ENCODE measurements around the gene GALNT2.

Gene GALNT2

GRCh38 chr1:230136453-230137336 lies 69.7 kb downstream of the GALNT2 start:
- Histone ChIP-seq H3K9ac (ENCODE audit: low read length) (no peak overlapping the region), H3K4me3 (ENCODE audit: low read depth, low read length) (no peak overlapping the region), H3K36me3 (ENCODE audit: control insufficient read depth, insufficient read depth, low read length) (no peaks in the 10 kb centered on the region), H3K9me3 (ENCODE audit: control insufficient read depth, insufficient read depth, low read depth, low read length) (no peaks in the 10 kb centered on the region), H3K4me1 (ENCODE audit: control insufficient read depth, insufficient read depth, low read length) (peaks cover 23% of the 10 kb centered on the region), H3K27ac (ENCODE audit: low read depth, low read length) (no peak overlapping the region), H3K27me3 (ENCODE audit: control insufficient read depth, insufficient read depth, low read length) (no peaks in the 10 kb centered on the region)

DNA sequence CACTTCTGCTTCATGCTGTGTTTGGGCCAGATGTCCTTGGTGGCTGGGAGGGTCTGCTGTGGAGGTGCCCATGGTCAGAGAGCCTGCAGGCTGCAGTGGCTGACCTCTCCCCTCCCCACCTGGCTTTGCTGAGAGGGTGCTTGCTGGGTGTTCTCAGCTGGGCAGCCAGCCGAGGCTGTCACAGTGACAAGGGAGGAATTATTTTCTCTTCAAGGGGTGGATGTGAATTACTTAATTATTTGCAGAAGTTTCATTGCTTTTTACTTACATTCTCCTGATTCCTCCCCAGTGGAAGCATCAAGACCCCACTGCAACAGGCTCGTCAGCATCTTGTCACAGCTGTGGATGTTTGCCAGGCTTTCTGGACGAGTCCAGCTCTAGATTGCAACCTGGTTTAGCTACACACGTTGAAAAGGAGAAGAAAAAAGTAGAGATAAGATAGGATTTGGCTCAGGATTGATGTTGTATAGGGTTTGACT lies 70.3 kb downstream of the GALNT2 start:
- Histone ChIP-seq H3K27ac (ENCODE audit: low read depth, low read length) (no peak overlapping the region), H3K4me3 (ENCODE audit: low read depth, low read length) (no peak overlapping the region), H3K36me3 (ENCODE audit: control insufficient read depth, insufficient read depth, low read length) (no peaks in the 10 kb centered on the region), H3K9me3 (ENCODE audit: control insufficient read depth, insufficient read depth, low read depth, low read length) (no peaks in the 10 kb centered on the region), H3K27me3 (ENCODE audit: control insufficient read depth, insufficient read depth, low read length) (no peaks in the 10 kb centered on the region), H3K4me1 (ENCODE audit: control insufficient read depth, insufficient read depth, low read length) (peaks cover 29% of the 10 kb centered on the region), H3K9ac (ENCODE audit: low read length) (no peak overlapping the region)

- Histone ChIP-seq H3K9me3 (ENCODE audit: control insufficient read depth, insufficient read depth, low read depth, low read length) (no peaks in the 10 kb centered on the region), H3K9ac (ENCODE audit: low read length) (no peak overlapping the region), H3K27ac (ENCODE audit: low read depth, low read length) (no peak overlapping the region), H3K36me3 (ENCODE audit: control insufficient read depth, insufficient read depth, low read length) (no peaks in the 10 kb centered on the region), H3K4me1 (ENCODE audit: control insufficient read depth, insufficient read depth, low read length) (peaks cover 33% of the 10 kb centered on the region), H3K27me3 (ENCODE audit: control insufficient read depth, insufficient read depth, low read length) (no peaks in the 10 kb centered on the region), H3K4me3 (ENCODE audit: low read depth, low read length) (no peak overlapping the region)
These were observed 71.7 kb downstream of the GALNT2 start for GRCh38 chr1:230138561-230139239.

DNA sequence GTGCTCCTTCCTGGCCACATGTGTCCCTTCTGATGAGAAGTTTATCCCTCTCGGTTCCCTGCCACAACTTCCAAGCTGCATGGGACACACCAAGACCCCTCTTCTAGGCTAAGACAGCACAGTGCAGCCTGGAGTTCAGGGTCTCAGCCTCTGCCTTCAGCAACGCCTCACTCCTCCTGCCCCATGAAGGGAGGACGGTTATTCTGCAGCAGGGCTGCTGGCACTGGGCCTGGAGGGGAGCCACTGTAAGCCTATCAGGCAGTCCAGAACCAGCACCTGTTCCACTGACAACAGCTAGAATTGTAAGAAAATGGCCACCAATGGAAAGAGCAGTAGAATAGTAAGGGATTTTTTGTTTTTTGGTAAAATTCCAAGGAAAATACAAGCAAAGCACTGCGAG lies 72.3 kb downstream of the GALNT2 start:
- Histone ChIP-seq H3K27ac (ENCODE audit: low read depth, low read length) (no peak overlapping the region), H3K36me3 (ENCODE audit: control insufficient read depth, insufficient read depth, low read length) (no peaks in the 10 kb centered on the region), H3K4me1 (ENCODE audit: control insufficient read depth, insufficient read depth, low read length) (peaks cover 33% of the 10 kb centered on the region), H3K4me3 (ENCODE audit: low read depth, low read length) (no peak overlapping the region), H3K27me3 (ENCODE audit: control insufficient read depth, insufficient read depth, low read length) (no peaks in the 10 kb centered on the region), H3K9ac (ENCODE audit: low read length) (no peak overlapping the region), H3K9me3 (ENCODE audit: control insufficient read depth, insufficient read depth, low read depth, low read length) (no peaks in the 10 kb centered on the region)

- no peaks in the 10 kb centered on the region for H3K36me3 ChIP-seq (ENCODE audit: control insufficient read depth, insufficient read depth, low read length)
- H3K4me1 ChIP-seq (ENCODE audit: control insufficient read depth, insufficient read depth, low read length): peaks cover 33% of the 10 kb centered on the region
- H3K4me3 ChIP-seq (ENCODE audit: low read depth, low read length): no peak overlapping the region
- H3K9ac ChIP-seq (ENCODE audit: low read length): no peak overlapping the region
- H3K27ac ChIP-seq (ENCODE audit: low read depth, low read length): no peak overlapping the region
- H3K27me3 ChIP-seq (ENCODE audit: control insufficient read depth, insufficient read depth, low read length): no peaks in the 10 kb centered on the region
- H3K9me3 ChIP-seq (ENCODE audit: control insufficient read depth, insufficient read depth, low read depth, low read length): no peaks in the 10 kb centered on the region
These were observed 72.7 kb downstream of the GALNT2 start for GRCh38 chr1:230139741-230140140.

GRCh38 chr1:230140221-230141020 lies 73.4 kb downstream of the GALNT2 start:
- Histone ChIP-seq H3K27me3 (ENCODE audit: control insufficient read depth, insufficient read depth, low read length) (no peaks in the 10 kb centered on the region), H3K36me3 (ENCODE audit: control insufficient read depth, insufficient read depth, low read length) (no peaks in the 10 kb centered on the region), H3K4me3 (ENCODE audit: low read depth, low read length) (no peak overlapping the region), H3K9me3 (ENCODE audit: control insufficient read depth, insufficient read depth, low read depth, low read length) (no peaks in the 10 kb centered on the region), H3K4me1 (ENCODE audit: control insufficient read depth, insufficient read depth, low read length) (peaks cover 39% of the 10 kb centered on the region), H3K9ac (ENCODE audit: low read length) (no peak overlapping the region), H3K27ac (ENCODE audit: low read depth, low read length) (no peak overlapping the region)

DNA sequence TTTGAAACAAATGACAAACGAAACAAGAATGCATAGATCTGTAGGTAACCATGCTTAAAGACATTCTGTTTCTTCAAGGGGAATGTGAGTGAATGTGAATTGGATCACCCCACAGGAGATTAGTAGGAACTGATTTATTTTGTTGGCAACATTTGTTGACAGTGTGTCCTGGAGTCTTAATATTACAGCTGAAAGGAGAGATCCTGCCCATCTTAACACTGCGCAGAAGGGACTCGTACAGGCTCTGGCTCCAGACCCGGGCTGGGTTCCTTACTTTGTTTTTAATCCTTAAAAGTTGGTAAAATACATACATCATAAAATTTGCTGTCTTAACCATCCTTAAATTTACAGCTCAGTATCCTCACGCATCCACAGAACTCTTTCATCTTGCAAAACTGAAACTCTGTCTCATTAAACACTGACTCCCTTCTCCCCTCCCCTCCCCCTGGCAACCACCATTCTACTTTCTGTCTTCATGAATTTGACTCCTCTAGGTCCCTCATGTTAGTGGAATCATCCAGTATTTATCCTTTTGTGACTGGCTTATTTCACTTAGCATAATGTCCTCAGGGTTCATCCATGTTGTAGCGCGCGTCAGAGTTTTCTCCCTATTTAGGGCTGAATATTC lies 74.1 kb downstream of the GALNT2 start:
- H3K4me1 ChIP-seq (ENCODE audit: control insufficient read depth, insufficient read depth, low read length): peaks cover 44% of the 10 kb centered on the region
- H3K27ac ChIP-seq (ENCODE audit: low read depth, low read length): no peak overlapping the region
- no peak overlapping the region for H3K9ac ChIP-seq (ENCODE audit: low read length)
- H3K27me3 ChIP-seq (ENCODE audit: control insufficient read depth, insufficient read depth, low read length): no peaks in the 10 kb centered on the region
- H3K4me3 ChIP-seq (ENCODE audit: low read depth, low read length): no peak overlapping the region
- no peaks in the 10 kb centered on the region for H3K36me3 ChIP-seq (ENCODE audit: control insufficient read depth, insufficient read depth, low read length)
- H3K9me3 ChIP-seq (ENCODE audit: control insufficient read depth, insufficient read depth, low read depth, low read length): no peaks in the 10 kb centered on the region

DNA sequence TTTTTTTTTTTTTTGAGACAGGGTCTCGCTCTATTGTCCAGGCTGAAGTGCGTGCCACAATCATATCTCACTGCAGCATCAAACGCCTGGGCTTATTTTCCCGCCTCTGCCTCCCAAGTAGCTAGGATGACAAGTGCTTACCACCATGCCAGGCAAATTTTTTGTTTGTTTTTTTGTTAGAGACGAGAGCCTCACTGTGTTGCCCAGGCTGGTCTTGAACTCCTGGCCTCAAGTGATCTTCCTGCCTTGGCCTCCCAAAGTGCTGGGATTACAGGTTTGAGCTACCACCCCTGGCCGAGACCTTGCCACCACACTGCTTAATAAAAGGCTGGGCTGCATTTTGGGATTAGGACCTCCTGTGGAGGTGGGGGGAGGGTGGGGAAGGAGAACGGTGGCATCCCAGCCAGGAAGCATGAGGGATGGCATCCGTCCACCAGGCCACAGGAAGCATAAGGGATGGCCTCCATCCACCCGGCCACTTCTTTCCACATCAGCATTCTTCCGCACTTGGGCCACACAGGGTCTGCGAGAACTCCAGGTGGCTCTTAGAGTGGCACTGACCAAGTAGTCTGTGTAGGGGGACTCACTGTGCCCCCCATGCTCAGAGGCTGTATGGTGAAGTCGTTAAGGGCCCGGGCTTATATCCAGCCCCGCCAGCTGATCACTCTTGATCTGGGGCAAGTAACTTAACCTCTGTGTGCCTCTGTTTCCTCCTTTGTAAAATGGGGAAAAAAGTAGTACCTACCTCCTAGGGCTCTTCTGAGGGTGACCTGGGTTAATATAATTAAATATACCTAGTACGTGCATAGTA lies 75.0 kb downstream of the GALNT2 start:
- Histone ChIP-seq H3K27me3 (ENCODE audit: control insufficient read depth, insufficient read depth, low read length) (no peaks in the 10 kb centered on the region), H3K36me3 (ENCODE audit: control insufficient read depth, insufficient read depth, low read length) (no peaks in the 10 kb centered on the region), H3K27ac (ENCODE audit: low read depth, low read length) (no peak overlapping the region), H3K9ac (ENCODE audit: low read length) (no peak overlapping the region), H3K9me3 (ENCODE audit: control insufficient read depth, insufficient read depth, low read depth, low read length) (no peaks in the 10 kb centered on the region), H3K4me3 (ENCODE audit: low read depth, low read length) (no peak overlapping the region), H3K4me1 (ENCODE audit: control insufficient read depth, insufficient read depth, low read length) (peaks cover 41% of the 10 kb centered on the region)

- Histone ChIP-seq H3K27ac (ENCODE audit: low read depth, low read length) (no peak overlapping the region), H3K4me3 (ENCODE audit: low read depth, low read length) (no peak overlapping the region), H3K4me1 (ENCODE audit: control insufficient read depth, insufficient read depth, low read length) (peaks cover 41% of the 10 kb centered on the region), H3K9me3 (ENCODE audit: control insufficient read depth, insufficient read depth, low read depth, low read length) (no peaks in the 10 kb centered on the region), H3K27me3 (ENCODE audit: control insufficient read depth, insufficient read depth, low read length) (no peaks in the 10 kb centered on the region), H3K36me3 (ENCODE audit: control insufficient read depth, insufficient read depth, low read length) (no peaks in the 10 kb centered on the region), H3K9ac (ENCODE audit: low read length) (no peak overlapping the region)
These were observed 75.7 kb downstream of the GALNT2 start for GRCh38 chr1:230142608-230143210.

DNA sequence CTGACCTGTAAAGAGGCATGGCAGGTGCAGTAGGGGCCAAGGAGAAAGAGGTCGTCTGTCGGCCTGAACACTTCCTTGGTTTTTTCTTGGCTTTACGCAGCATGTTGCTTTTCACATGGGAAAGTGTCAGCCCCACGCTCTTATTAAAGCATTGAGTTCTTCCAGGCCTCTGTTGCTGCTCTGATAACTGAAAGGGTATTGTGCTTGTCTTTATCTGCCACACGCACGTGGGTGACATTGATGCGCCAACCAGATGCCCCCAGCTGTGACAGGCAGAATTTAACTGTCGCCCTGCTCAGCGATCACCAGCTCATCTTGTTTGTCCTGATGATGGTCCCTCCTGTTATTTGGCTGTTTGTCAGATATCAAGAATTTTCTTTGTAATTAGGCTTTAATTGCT lies 76.5 kb downstream of the GALNT2 start:
- Histone ChIP-seq H3K27ac (ENCODE audit: low read depth, low read length) (no peak overlapping the region), H3K4me1 (ENCODE audit: control insufficient read depth, insufficient read depth, low read length) (peaks cover 41% of the 10 kb centered on the region), H3K4me3 (ENCODE audit: low read depth, low read length) (no peak overlapping the region), H3K27me3 (ENCODE audit: control insufficient read depth, insufficient read depth, low read length) (no peaks in the 10 kb centered on the region), H3K9ac (ENCODE audit: low read length) (no peak overlapping the region), H3K36me3 (ENCODE audit: control insufficient read depth, insufficient read depth, low read length) (no peaks in the 10 kb centered on the region), H3K9me3 (ENCODE audit: control insufficient read depth, insufficient read depth, low read depth, low read length) (no peaks in the 10 kb centered on the region)
